Nucleus accumbens (tissue), 56 donors: ENCODE results near the gene RNF40.

ENCODE experiments used
- DNase-seq, 56 donors: peaks; one replicate each; lab custom pipeline; 2025; lab: John Stamatoyannopoulos, UW

RNF40 gene

DNA sequence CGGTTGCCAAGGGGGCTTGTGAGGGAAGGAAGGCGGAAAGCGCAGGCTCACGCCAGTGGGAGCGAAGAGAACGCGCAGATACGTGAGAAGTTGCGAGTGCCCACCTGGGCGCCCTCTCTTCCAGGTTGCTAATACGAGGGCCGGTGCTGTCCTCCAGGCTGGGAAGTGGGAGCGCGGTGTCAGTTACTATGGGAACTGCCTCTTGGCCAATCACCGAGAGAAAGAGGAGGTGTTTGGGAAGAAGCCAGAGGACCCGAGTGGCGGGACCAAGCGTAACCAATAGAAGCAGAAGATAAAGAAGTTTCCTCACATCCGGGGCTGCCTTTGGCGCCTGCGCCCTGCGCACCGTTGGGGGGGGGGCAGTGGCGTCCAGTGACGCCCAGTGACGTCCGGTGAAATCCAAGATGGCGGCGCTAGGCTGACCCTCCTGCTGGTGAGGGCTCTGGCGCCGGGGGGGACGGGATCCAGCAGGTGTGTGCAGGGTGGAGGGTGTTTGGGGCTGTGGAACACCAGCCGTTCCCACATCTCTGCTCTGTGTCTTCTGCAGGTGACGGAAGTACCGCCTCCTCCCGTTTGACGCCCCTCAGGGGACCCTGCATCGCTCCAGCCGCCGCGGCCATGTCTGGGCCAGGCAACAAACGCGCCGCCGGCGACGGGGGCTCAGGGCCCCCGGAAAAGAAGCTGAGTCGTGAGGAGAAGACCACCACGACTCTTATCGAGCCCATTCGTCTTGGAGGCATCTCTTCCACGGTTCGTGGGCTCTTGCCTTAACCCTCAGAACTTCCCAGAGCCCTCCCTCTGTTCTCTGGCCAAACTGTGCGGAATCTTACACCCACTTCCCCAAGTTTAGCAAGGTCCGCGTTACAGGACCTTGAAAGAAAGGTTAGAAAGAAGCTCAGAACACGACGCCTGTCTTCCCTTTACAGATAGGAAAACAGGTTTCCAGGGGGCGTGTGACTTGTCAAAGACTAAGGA, at the start of gene RNF40, which contains the start of gene CFAP119:
TSS of gene RNF40 (plus strand) at position 395 of the 975 bp plus-strand sequence. CDS start at position 619, 224 bp downstream.
TSS of gene CFAP119 (minus strand) at position 135 of the 975 bp plus-strand sequence. CDS start 314 bp downstream, outside the sequence.
- peak; percentile 78 to 98 (median 95) for DNase-seq

DNA sequence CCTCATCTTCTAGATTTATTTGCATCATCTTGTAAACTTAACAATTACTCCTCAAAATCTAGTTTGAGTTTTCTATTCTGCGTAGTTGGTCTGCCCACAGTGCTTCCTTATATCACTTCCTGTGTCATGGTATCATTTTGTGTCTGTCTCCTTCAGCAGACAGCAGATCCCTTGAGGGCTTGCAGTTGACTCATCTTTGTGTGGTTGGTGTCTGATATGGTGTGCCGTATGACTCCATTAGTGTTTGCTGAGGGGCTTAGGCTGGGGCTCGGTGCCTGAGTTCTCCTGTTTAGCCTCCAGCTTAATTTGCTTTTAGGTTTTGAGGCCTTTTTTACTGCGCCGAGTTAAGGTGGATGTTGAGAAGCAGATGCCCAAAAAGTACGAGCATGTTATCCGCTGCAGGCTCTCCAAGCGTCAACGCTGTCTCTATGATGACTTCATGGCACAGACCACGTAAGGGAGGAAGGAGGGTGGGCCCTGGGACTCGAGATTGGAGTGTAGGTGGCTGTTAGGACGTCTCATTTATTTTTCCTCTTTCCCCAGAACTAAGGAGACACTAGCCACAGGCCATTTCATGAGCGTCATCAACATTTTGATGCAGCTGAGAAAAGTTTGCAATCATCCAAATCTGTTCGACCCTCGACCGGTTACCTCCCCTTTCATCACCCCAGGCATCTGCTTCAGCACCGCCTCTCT, 46.2 kb upstream of the RNF40 start:
- no peak for DNase-seq

DNA sequence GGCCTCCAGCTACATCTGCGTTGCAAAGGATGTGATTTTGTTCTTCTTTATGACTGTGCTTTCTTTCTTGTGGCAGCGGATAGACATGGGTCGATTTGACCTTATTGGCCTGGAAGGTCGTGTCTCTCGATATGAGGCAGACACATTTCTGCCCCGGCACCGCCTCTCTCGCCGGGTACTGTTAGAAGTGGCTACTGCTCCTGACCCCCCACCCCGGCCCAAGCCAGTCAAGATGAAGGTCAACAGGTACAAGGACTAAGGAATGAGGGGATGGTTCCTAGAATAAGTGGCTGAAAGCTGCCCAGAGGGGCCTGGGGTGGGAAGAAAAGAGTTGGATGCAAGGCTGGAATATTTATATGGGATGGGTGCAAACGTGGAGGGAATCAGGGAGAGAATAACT, 42.0 kb upstream of the RNF40 start:
- DNase-seq = no peak

GRCh38 chr16:30720694-30721093, 41.4 kb upstream of the RNF40 start:
- DNase-seq = no peak

- DNase-seq = no peak
Measured at GRCh38 chr16:30721167-30721566, 41.0 kb upstream of the RNF40 start.

- DNase-seq = no peak
Measured at GRCh38 chr16:30721606-30722005, 40.5 kb upstream of the RNF40 start.

DNA sequence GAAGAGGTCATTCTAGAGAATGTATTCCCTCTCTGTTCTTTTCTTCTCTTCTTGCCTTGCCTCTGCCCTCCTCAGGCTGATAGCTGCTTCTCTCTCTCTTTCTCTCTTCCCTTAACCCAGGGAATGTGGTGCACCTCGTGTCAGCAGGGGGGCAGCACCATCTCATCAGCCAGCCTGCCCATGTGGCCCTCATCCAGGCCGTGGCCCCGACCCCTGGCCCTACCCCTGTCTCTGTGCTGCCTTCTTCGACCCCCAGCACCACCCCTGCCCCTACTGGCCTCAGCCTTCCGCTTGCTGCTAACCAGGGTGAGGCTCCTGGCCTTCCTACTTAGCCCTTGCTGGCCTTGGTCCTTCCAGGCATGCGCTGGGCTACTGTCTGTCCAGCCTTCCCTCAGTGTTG, 39.7 kb upstream of the RNF40 start:
- no peak for DNase-seq

GRCh38 chr16:30722916-30723315, 39.2 kb upstream of the RNF40 start:
- no peak for DNase-seq

DNA sequence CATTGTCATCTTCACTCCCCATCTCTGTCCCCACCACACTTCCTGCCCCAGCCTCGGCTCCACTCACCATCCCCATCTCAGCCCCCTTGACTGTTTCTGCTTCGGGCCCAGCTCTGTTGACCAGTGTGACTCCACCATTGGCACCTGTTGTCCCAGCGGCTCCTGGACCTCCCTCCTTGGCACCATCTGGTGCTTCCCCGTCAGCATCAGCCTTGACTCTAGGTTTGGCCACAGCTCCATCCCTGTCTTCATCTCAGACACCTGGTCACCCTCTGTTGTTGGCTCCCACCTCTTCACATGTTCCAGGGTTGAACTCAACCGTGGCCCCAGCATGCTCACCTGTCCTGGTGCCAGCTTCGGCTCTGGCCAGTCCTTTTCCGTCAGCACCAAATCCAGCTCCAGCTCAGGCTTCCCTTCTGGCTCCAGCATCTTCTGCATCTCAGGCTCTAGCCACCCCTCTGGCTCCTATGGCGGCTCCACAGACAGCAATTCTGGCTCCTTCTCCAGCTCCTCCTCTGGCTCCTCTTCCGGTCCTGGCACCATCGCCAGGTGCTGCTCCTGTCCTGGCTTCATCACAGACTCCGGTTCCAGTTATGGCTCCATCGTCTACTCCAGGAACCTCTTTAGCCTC, 38.3 kb upstream of the RNF40 start:
- DNase-seq = no peak

- peak in 4 of 56 donors; percentile 1 to 19 (median 8) for DNase-seq
Measured at GRCh38 chr16:30724641-30725417, 37.3 kb upstream of the RNF40 start.

- no peak for DNase-seq
Measured at GRCh38 chr16:30725418-30725792, 36.7 kb upstream of the RNF40 start.

GRCh38 chr16:30728321-30728720, 33.8 kb upstream of the RNF40 start:
- DNase-seq = no peak

DNA sequence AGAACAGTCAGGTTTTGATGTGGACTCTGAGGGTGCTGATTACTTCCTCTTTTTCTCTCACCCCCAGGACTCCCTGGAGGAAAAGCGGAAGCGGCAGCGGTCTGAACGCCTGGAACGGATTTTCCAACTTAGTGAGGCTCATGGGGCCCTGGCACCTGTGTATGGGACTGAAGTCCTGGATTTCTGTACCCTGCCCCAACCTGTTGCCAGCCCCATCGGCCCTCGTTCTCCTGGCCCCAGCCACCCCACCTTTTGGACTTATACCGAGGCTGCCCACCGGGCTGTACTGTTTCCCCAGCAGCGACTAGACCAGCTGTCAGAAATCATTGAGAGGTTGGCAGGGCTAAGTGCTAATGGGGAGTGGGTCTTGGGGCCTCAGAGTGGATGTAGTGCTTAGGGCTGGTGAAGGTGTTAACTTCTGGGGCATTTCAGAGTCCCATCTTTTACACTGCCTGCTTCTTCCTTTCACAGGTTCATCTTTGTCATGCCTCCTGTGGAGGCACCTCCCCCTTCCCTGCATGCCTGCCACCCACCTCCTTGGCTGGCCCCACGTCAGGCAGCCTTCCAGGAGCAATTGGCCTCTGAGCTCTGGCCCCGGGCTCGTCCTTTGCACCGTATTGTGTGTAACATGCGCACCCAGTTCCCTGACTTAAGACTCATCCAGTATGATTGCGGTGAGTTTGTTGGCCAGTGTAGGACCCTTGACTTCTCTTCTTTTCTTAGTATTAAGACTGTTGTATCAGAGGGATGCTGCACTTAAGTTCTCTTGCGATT, 33.0 kb upstream of the RNF40 start:
- DNase-seq = no peak

- DNase-seq = no peak
Measured at GRCh38 chr16:30731411-30731810, 30.7 kb upstream of the RNF40 start.

GRCh38 chr16:30736995-30737793, 24.9 kb upstream of the RNF40 start:
- DNase-seq = no peak

- no peak for DNase-seq
Measured at GRCh38 chr16:30737794-30738648, 24.1 kb upstream of the RNF40 start.
